Measurements from ENCODE around the gene ADNP.

DNA sequence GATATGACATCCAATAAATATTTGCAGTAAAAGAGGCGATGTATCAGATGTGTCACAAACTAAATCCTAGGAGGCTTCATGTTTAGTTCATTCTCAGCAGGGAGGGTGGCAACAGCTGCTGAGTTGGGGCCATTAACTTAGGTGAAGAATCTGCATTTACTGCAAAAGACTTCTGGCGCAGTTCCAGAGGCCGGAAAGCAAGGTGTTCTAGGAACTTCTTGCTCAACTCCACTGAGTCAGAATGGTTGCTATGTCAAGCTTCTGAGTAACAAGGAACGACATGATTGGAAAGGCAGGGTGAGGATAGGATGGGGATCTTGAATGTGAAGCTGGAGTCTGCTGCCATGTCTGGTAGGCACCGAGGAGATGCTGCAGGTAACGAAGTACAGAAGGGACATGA is 11.7 kb downstream of the ADNP start:
- TF ChIP-seq, protein P1, sequence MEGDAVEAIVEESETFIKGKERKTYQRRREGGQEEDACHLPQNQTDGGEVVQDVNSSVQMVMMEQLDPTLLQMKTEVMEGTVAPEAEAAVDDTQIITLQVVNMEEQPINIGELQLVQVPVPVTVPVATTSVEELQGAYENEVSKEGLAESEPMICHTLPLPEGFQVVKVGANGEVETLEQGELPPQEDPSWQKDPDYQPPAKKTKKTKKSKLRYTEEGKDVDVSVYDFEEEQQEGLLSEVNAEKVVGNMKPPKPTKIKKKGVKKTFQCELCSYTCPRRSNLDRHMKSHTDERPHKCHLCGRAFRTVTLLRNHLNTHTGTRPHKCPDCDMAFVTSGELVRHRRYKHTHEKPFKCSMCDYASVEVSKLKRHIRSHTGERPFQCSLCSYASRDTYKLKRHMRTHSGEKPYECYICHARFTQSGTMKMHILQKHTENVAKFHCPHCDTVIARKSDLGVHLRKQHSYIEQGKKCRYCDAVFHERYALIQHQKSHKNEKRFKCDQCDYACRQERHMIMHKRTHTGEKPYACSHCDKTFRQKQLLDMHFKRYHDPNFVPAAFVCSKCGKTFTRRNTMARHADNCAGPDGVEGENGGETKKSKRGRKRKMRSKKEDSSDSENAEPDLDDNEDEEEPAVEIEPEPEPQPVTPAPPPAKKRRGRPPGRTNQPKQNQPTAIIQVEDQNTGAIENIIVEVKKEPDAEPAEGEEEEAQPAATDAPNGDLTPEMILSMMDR (IDR thresholded peaks at IDR 0.05), result no peak
- TF ChIP-seq EZH2 (IDR thresholded peaks at IDR 0.05; ENCODE audit: borderline replicate concordance, insufficient read depth, low read depth, low read length, poor library complexity, severe bottlenecking), result no peak

Measured in B cell (primary cell).